NCI-H2171 treated with DMSO at 0.1 percent for 48 hours (cell line): ENCODE measurements around the gene OR5K1.
A peak's percentile ranks its signal among the peaks of the same experiment; 100 is the strongest.

ENCODE experiments used
- DNase-seq: peaks from one replicate; lab custom pipeline; 2025; lab: John Stamatoyannopoulos, UW

OR5K1 gene

DNA sequence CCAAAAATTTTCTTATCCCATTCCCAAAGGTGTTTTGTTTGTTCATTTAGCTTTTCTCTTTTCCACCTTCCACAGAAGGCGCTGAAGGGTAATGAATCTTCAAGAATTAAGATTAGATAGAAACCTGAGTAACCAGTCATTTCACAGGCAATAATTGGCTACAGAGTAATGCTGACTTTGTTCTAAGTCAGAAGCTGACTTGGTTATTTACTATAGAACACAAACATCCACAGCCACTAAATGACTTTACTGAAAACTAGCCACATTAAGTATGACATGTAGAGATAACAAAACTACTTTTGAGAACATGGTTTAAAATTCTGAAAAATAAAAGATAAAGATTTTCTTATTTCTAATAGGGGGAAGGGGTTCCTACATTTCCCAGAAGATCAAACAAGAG is 51.9 kb downstream of the OR5K1 start:
- no peak for DNase-seq

DNA sequence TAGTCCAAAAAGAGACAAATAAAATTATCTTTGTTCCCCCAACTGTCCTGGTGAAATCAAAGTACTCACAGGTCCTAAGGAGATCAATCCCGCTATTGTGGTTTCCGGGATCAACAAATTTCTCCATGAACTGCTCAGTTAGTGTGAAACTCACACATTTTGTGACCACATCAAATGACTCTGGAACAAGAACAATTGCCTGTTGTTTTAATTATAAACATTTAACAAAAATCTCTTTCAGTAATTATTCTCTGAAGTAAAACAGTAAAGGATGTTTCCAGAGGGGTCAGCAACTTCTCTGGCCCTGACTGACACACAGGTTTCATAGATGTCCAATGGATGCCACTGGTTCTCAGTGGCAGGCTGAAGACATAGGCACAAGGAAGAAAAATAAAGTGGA is 55.8 kb downstream of the OR5K1 start:
- DNase-seq, result no peak

DNA sequence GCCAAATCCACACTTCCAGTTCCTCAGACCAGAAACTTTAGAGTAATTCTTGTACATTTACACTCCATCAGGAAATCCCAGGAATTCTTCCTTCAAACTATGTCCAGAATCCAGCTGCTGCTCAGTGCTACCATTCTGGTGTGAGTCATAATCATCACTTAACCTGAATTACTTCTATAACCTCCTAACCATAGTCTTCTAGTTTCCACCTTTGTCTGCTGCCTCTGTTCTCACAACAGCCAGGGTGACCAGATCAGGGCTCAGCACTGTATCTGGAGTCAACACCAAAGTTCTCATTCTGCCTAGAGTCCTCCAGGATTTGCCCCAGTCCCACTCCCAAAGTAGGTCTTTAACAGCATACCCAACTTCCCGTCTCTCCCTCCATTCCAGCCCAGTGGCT is 56.4 kb downstream of the OR5K1 start:
- DNase-seq, result no peak

DNA sequence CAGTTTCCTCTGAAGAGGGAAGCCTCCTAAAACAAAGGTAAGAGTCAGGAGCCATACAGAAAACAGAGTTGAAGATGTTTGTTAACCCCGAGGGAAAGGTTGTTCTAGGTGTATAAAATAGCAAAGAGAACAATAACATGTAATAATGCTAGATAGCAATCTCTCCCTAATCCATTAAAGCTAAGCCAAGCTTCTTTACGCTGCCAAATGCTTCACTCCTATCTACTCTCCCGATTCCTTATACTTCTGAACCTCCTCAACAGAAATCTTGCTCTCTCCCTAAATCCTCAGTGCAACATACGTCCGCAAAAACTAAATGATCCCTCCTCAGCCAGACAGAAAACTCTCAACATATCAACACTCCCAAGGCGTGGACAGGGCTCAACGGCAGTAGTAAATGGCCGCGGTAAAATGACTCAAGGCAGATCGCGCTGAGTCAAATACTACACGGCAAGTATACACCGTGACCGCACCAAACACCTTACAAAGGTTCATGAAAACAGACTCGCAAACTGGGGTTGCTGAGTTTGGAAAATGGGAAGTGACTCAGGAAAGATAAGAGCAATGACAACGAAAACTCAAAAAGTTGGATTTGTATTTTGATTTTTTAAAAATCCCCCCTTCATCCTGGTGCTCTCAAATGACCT is 59.0 kb downstream of the OR5K1 start:
- peak; percentile 54 for DNase-seq
